PC-3 (cell line): ENCODE measurements around the gene E2F3. TPM values are rescaled to one million over a fixed set of nuclear protein-coding genes. Genes with fewer than 3 reads are reported as not detected.

Source experiments
- ATAC-seq: fragments of 200-7000 bp; cut with Tn5 transposase; 2 replicates; pipeline ENCODE4 v1.9.1; 2020; ENCODE audit warnings: mild to moderate bottlenecking, moderate library complexity
- BruUV-seq: library from RNA; stranded (reverse); fragments of 400-500 nt; replicated peaks from 2 replicates; lab custom pipeline; 2021; lab: Mats Ljungman, UMichigan
- CTCF ChIA-PET: fragments of 300-600 bp; sonication (Branson Sonifier 250); formaldehyde crosslinking; loops from one replicate; lab custom pipeline; 2022; ENCODE audit warnings: antibody characterized with exemption; lab: Charles Lee
- POLR2A ChIA-PET: fragments of 300-600 bp; sonication (Branson Sonifier 250); formaldehyde crosslinking; loops from one replicate; lab custom pipeline; 2022; ENCODE audit warnings: antibody characterized with exemption; ENCODE audit not compliant: unreplicated experiment; lab: Charles Lee
- DNase-seq: peaks from one replicate; pipeline ENCODE4 v3.0.0-alpha.2; 2015
- H2AFZ ChIP-seq: fragments of 300-600 bp; sonication (generic); 2 replicates; pipeline ENCODE4 v1.6.0; 2016; ENCODE audit warnings: antibody characterized with exemption, low read length
- H3F3A ChIP-seq: fragments of 300-600 bp; sonication (generic); one replicate; pipeline ENCODE4 v1.6.0; 2017; ENCODE audit warnings: antibody characterized with exemption, low read length, control low read depth, mild to moderate bottlenecking; ENCODE audit not compliant: unreplicated experiment
- H3K27ac ChIP-seq: fragments of 300-600 bp; sonication (generic); 2 replicates; pipeline ENCODE4 v1.5.1; 2016; ENCODE audit warnings: mild to moderate bottlenecking, low read length
- H3K27me3 ChIP-seq: fragments of 300-600 bp; sonication (generic); 2 replicates; pipeline ENCODE4 v1.6.1; 2016; ENCODE audit warnings: low read length, mixed read lengths
- H3K36me3 ChIP-seq: fragments of 300-600 bp; sonication (generic); 2 replicates; pipeline ENCODE4 v1.6.1; 2016; ENCODE audit warnings: low read depth, mixed run types, low read length, mixed read lengths
- H3K4me1 ChIP-seq: fragments of 300-600 bp; sonication (generic); 2 replicates; pipeline ENCODE4 v1.5.1; 2016; ENCODE audit warnings: low read length; ENCODE audit not compliant: insufficient read depth
- H3K4me2 ChIP-seq: fragments of 300-600 bp; sonication (generic); 2 replicates; pipeline ENCODE4 v1.6.0; 2016; ENCODE audit warnings: low read length
- H3K4me3 ChIP-seq: fragments of 300-600 bp; sonication (generic); 2 replicates; pipeline ENCODE4 v1.5.1; 2016; ENCODE audit warnings: mild to moderate bottlenecking, low read length, mixed read lengths
- H3K79me2 ChIP-seq: fragments of 300-600 bp; sonication (generic); 2 replicates; pipeline ENCODE4 v1.6.1; 2017; ENCODE audit warnings: low read length, mixed read lengths
- H3K9ac ChIP-seq: fragments of 300-600 bp; sonication (generic); 2 replicates; pipeline ENCODE4 v1.6.0; 2016; ENCODE audit warnings: mild to moderate bottlenecking, low read length
- H3K9me2 ChIP-seq: fragments of 300-600 bp; sonication (generic); replicated peaks from 2 replicates; pipeline ENCODE4 v1.6.1; 2016; ENCODE audit warnings: mixed run types, low read length, mixed read lengths
- H3K9me3 ChIP-seq: fragments of 300-600 bp; sonication (generic); 2 replicates; pipeline ENCODE4 v1.6.1; 2016; ENCODE audit warnings: low read length, mixed read lengths
- H4K20me1 ChIP-seq: fragments of 300-600 bp; sonication (generic); 2 replicates; pipeline ENCODE4 v1.6.1; 2016; ENCODE audit warnings: low read length, mixed read lengths
- EZH2 ChIP-seq: fragments of 300-600 bp; sonication (generic); IDR thresholded peaks from one replicate; pipeline ENCODE4 v1.6.1; 2017; ENCODE audit warnings: antibody characterized with exemption, mild to moderate bottlenecking, low read length; ENCODE audit not compliant: unreplicated experiment
- EZH2phosphoT487 ChIP-seq: fragments of 300-600 bp; sonication (generic); IDR thresholded peaks from 2 replicates; pipeline ENCODE4 v1.6.1; 2018; ENCODE audit warnings: mild to moderate bottlenecking, antibody characterized with exemption, low read length, borderline replicate concordance
- intact Hi-C: fragments of 100-400 bp; cut with micrococcal nuclease; formaldehyde crosslinking; loops from 2 replicates; pipeline ENCODE4 v1.9.0; 2023
- total RNA-seq: library from RNA; depleted of rRNA; stranded (reverse); fragments of >200 nt; gene quantifications from 2 replicates; pipeline ENCODE4 v1.2.3, GENCODE V29; 2014
- TF ChIP-seq, protein P1 (sequence below): fragments of 300-600 bp; sonication (generic); conservative IDR thresholded peaks from 2 replicates; pipeline ENCODE4 v1.5.1; 2017; ENCODE audit warnings: antibody characterized with exemption, low read depth, mild to moderate bottlenecking, low read length

E2F3 gene
- total RNA-seq, 1 experiment from 2014 or later, result 8.8 TPM

DNA sequence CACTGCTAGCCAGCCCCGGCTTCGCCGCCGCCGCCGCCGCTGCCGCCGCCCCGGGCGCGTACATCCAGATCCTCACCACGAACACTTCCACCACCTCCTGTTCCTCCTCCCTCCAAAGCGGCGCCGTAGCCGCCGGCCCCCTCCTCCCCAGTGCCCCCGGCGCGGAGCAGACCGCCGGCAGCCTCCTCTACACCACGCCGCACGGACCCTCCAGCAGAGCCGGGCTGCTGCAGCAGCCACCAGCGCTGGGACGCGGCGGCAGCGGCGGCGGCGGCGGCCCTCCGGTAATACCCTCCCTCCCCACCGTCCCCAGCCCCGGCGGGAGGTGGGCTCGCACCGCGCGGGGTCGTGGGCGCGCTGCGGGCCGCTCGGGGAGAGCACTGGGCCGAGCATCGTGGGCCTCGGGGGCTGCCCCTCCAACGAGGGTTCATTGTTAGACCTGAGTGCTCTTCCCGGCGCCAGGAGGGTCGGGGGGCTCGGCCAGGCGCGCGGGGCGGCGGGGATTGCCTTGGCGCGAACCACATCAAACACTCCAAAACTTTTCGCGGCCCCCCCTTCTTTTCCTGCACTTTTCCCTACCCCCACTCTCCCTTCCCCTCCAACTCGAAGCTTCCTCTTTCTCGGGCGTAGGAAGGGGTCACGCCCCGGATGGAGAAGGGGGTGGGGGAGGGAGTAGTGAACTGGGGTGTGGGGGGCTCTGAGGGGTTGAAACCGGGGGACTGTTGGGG is 827 bp downstream of the E2F3 start:
- no TSS peak for BruUV-seq
- peaks cover 50% of the 10 kb centered on the region for H3K79me2 ChIP-seq
- H3K36me3 ChIP-seq, result peaks cover 19% of the 10 kb centered on the region
- peak overlapping the region; percentile 90 for H3K4me3 ChIP-seq
- peak overlapping the region; percentile 96 for H3K27ac ChIP-seq
- H3K4me1 ChIP-seq, result peaks cover 19% of the 10 kb centered on the region
- no peaks in the 10 kb centered on the region for H3F3A ChIP-seq
- ChIA-PET POLR2A (no interaction called here), CTCF (interaction anchor here (0.6 kb wide), 1 partner anchor 125 kb away, joined by 6 read pairs; no protein-coding TSS in a partner anchor)
- no peaks in the 10 kb centered on the region for H3K9me2 ChIP-seq
- ATAC-seq (0 out of 2 replicates have a peak, but pooled peaks have one; percentile 0), DNase-seq (peak; percentile 60)
- peak overlapping the region; percentile 40; the same call in 1 of the 2 replicates for H2AFZ ChIP-seq
- peaks cover 27% of the 10 kb centered on the region for H4K20me1 ChIP-seq
- no peak for TF ChIP-seq EZH2phosphoT487
- TF ChIP-seq EZH2, result no peak
- TF ChIP-seq, protein P1, sequence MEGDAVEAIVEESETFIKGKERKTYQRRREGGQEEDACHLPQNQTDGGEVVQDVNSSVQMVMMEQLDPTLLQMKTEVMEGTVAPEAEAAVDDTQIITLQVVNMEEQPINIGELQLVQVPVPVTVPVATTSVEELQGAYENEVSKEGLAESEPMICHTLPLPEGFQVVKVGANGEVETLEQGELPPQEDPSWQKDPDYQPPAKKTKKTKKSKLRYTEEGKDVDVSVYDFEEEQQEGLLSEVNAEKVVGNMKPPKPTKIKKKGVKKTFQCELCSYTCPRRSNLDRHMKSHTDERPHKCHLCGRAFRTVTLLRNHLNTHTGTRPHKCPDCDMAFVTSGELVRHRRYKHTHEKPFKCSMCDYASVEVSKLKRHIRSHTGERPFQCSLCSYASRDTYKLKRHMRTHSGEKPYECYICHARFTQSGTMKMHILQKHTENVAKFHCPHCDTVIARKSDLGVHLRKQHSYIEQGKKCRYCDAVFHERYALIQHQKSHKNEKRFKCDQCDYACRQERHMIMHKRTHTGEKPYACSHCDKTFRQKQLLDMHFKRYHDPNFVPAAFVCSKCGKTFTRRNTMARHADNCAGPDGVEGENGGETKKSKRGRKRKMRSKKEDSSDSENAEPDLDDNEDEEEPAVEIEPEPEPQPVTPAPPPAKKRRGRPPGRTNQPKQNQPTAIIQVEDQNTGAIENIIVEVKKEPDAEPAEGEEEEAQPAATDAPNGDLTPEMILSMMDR, result no peak
- intact Hi-C loops, result loop anchor here (5.0 to 10.0 kb wide), 4 partner anchors 52 to 310 kb away; no protein-coding TSS in a partner anchor
- peak overlapping the region; percentile 99 for H3K9ac ChIP-seq
- H3K9me3 ChIP-seq, result no peaks in the 10 kb centered on the region
- H3K4me2 ChIP-seq, result peak overlapping the region; percentile 92
- H3K27me3 ChIP-seq, result no peaks in the 10 kb centered on the region

DNA sequence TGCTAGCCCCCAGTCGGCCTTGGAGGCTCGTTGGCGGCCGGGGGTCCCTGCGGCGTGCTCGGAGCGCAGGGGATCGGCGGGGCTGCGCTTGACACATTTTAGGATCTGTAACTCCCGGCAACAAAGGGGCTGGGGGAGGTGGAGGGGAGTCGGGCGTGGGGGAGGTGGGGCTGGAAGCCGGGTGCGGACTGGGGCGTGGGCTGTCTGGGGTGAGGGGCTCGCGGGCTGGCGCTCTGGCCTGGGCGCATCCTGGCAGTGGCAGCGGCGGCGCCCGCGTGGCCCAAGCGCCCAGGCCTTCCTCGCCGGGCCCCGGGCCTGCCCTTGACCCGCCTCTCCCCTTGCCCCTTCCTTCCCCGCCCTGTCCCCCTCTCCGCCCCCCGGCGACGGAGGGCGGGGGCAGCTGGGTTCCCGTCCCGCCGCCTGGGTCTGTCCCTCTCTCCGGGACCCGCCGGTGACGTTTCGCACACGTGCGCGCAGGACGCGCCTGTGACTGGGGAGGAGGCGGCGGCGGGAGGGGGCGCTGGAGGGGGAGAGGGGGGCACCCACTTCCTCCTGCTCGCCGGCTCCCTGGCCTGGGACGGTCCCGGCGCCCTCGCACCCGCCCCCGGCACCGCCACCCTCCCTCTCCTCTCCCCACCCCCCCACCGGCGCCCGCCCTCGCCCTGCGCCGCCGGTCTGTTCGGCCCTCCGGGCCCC is 1.5 kb downstream of the E2F3 start:
- no peaks in the 10 kb centered on the region for H3K9me3 ChIP-seq
- H2AFZ ChIP-seq, result peak overlapping the region; percentile 65
- H3K79me2 ChIP-seq, result peaks cover 58% of the 10 kb centered on the region
- no peaks in the 10 kb centered on the region for H3K27me3 ChIP-seq
- CTCF ChIA-PET, result interaction anchor here (0.6 kb wide), 1 partner anchor 40 kb away, joined by 4 read pairs; no protein-coding TSS in a partner anchor
- H3K9ac ChIP-seq, result peak overlapping the region; percentile 99
- POLR2A ChIA-PET, result no interaction called here
- H3F3A ChIP-seq, result no peaks in the 10 kb centered on the region
- DNase-seq, result peak; percentile 93
- peak overlapping the region; percentile 92 for H3K4me2 ChIP-seq
- H4K20me1 ChIP-seq, result peaks cover 34% of the 10 kb centered on the region
- no TSS peak for BruUV-seq
- TF ChIP-seq EZH2, result no peak
- TF ChIP-seq EZH2phosphoT487, result no peak
- TF ChIP-seq, protein P1, result no peak
- no peaks in the 10 kb centered on the region for H3K9me2 ChIP-seq
- ATAC-seq, result peak; percentile 39
- intact Hi-C loops, result loop anchor here (5.0 to 10.0 kb wide), 4 partner anchors 52 to 311 kb away; no protein-coding TSS in a partner anchor
- peak overlapping the region; percentile 96 for H3K27ac ChIP-seq
- peaks cover 25% of the 10 kb centered on the region for H3K36me3 ChIP-seq
- peak overlapping the region; percentile 90 for H3K4me3 ChIP-seq
- peaks cover 19% of the 10 kb centered on the region for H3K4me1 ChIP-seq
